H1 (cell line): ENCODE data around the gene A2ML1. TPM values are rescaled to one million over a fixed set of nuclear protein-coding genes. Genes with fewer than 3 reads are reported as not detected.
"Not testable (repeated sequence)": the region's sequence is repeated elsewhere in the genome, so short reads cannot be mapped to it uniquely, and the experiment has no call there.

Experiments used
- CTCF ChIA-PET: fragments of 300-600 bp; sonication (Branson Sonifier 250); formaldehyde crosslinking; loops from one replicate; lab custom pipeline; 2021; ENCODE audit not compliant: partially characterized antibody; lab: Charles Lee
- POLR2A ChIA-PET: fragments of 300-600 bp; sonication (Branson Sonifier 250); formaldehyde crosslinking; loops from one replicate; lab custom pipeline; 2021; ENCODE audit warnings: inconsistent platforms; ENCODE audit not compliant: partially characterized antibody; lab: Charles Lee
- DNase-seq, 2 experiments: peaks; one replicate each; pipeline versions ENCODE4 v3.0.0 to v3.0.0-alpha.2; 2010 to 2022; ENCODE audit warnings: low spot score in 2 of 2, low read depth in 1 of 2, mixed read lengths in 1 of 2
- FAIRE-seq: peaks from 2 replicates; lab custom pipeline; 2011; peaks lifted over from hg19 to GRCh38; lab: Jason Lieb, UNC
- H2AFZ ChIP-seq: 2 replicates; pipeline ENCODE4 v1.8.1; 2012; ENCODE audit warnings: low read length, inconsistent platforms
- H2AK5ac ChIP-seq: 2 replicates; pipeline ENCODE4 v1.6.1; 2013; ENCODE audit warnings: low read depth, low read length
- H2BK120ac ChIP-seq: replicated peaks from 2 replicates; pipeline ENCODE3; 2013; ENCODE audit warnings: low read depth, low read length, inconsistent platforms
- H2BK12ac ChIP-seq: 2 replicates; pipeline ENCODE4 v1.6.1; 2013; ENCODE audit warnings: low read depth, low read length
- H2BK15ac ChIP-seq: 2 replicates; pipeline ENCODE4 v1.6.1; 2013; ENCODE audit warnings: low read length
- H2BK20ac ChIP-seq: 2 replicates; pipeline ENCODE4 v1.6.1; 2013; ENCODE audit warnings: low read length
- H2BK5ac ChIP-seq: 2 replicates; pipeline ENCODE4 v1.6.1; 2013; ENCODE audit warnings: low read depth, low read length
- H3K14ac ChIP-seq: 2 replicates; pipeline ENCODE4 v1.6.1; 2013; ENCODE audit warnings: inconsistent platforms; ENCODE audit not compliant: insufficient read length
- H3K18ac ChIP-seq: 2 replicates; pipeline ENCODE4 v1.6.1; 2013; ENCODE audit warnings: low read length; ENCODE audit errors: extremely low read depth
- H3K23ac ChIP-seq: 2 replicates; pipeline ENCODE4 v1.6.1; 2013; ENCODE audit warnings: inconsistent platforms; ENCODE audit not compliant: insufficient read length
- H3K23me2 ChIP-seq: 2 replicates; pipeline ENCODE4 v1.6.1; 2013; ENCODE audit warnings: low read depth, low read length
- H3K27ac ChIP-seq: 2 replicates; pipeline ENCODE4 v1.6.1; 2011; ENCODE audit warnings: low read depth, low read length, inconsistent platforms
- H3K27me3 ChIP-seq, 4 experiments: replicated peaks in 1 of 4; 1 replicate in 1 of 4; 2 replicates in 3 of 4; pipeline versions ENCODE4 v1.6.1 to v1.8.1; 2011 to 2013; ENCODE audit warnings: low read length in 3 of 4, mild to moderate bottlenecking in 3 of 4, inconsistent platforms in 2 of 4, mixed read lengths in 2 of 4, moderate library complexity in 1 of 4; ENCODE audit not compliant: control insufficient read depth in 3 of 4, insufficient read depth in 3 of 4; ENCODE audit errors: extremely low read depth in 1 of 4
- H3K36me3 ChIP-seq, 4 experiments: 2 replicates each; pipeline versions ENCODE4 v1.6.1 to v1.8.1; 2011 to 2013; ENCODE audit warnings: mild to moderate bottlenecking in 4 of 4, low read length in 3 of 4, moderate library complexity in 2 of 4, control low read depth in 1 of 4, inconsistent platforms in 1 of 4; ENCODE audit not compliant: insufficient read depth in 4 of 4, control insufficient read depth in 2 of 4
- H3K4ac ChIP-seq: replicated peaks from 2 replicates; pipeline ENCODE3; 2013; ENCODE audit warnings: low read length, low read depth, mixed read lengths, inconsistent platforms; ENCODE audit not compliant: insufficient read length
- H3K4me1 ChIP-seq, 4 experiments: replicated peaks in 1 of 4; 1 replicate in 1 of 4; 2 replicates in 3 of 4; pipeline versions ENCODE4 v1.6.1 to v1.8.1; 2011 to 2013; ENCODE audit warnings: low read length in 3 of 4, inconsistent platforms in 2 of 4, mixed read lengths in 1 of 4; ENCODE audit not compliant: insufficient read depth in 4 of 4, control insufficient read depth in 3 of 4
- H3K4me2 ChIP-seq, 2 experiments: 2 replicates each; pipeline versions ENCODE4 v1.6.1 to v1.8.1; 2011 to 2013; ENCODE audit warnings: low read depth in 2 of 2, low read length in 2 of 2, control low read depth in 1 of 2, inconsistent platforms in 1 of 2, mild to moderate bottlenecking in 1 of 2; ENCODE audit not compliant: insufficient read depth in 1 of 2
- H3K4me3 ChIP-seq, 4 experiments: fragments of 200-600, 300-600 bp in 1 of 4; sonication (generic), shearing (Covaris generic), sonication (Bioruptor Twin) in 1 of 4; 2 replicates each; pipeline versions ENCODE4 v1.5.1 to v1.8.1; 2011 to 2016; ENCODE audit warnings: low read length in 4 of 4, low read depth in 3 of 4, control low read depth in 2 of 4, inconsistent platforms in 2 of 4, mild to moderate bottlenecking in 2 of 4, mixed read lengths in 1 of 4, moderate library complexity in 1 of 4; ENCODE audit not compliant: insufficient read depth in 2 of 4; ENCODE audit errors: extremely low read depth in 1 of 4
- H3K56ac ChIP-seq: replicated peaks from 2 replicates; pipeline ENCODE3; 2013; ENCODE audit warnings: low read depth, mild to moderate bottlenecking, mixed read lengths, low read length, inconsistent platforms; ENCODE audit not compliant: insufficient read length
- H3K79me1 ChIP-seq: 2 replicates; pipeline ENCODE4 v1.6.1; 2013; ENCODE audit warnings: low read depth, low read length, control low read depth
- H3K79me2 ChIP-seq, 2 experiments: 2 replicates each; pipeline versions ENCODE4 v1.6.1 to v1.8.1; 2012 to 2013; ENCODE audit warnings: low read length in 2 of 2, mild to moderate bottlenecking in 2 of 2, inconsistent platforms in 1 of 2; ENCODE audit not compliant: insufficient read depth in 2 of 2, control insufficient read depth in 1 of 2
- H3K9ac ChIP-seq, 4 experiments: replicated peaks in 1 of 4; 1 replicate in 1 of 4; 2 replicates in 3 of 4; pipeline versions ENCODE4 v1.6.1 to v1.8.1; 2011 to 2013; ENCODE audit warnings: low read depth in 3 of 4, low read length in 3 of 4, control low read depth in 2 of 4, mild to moderate bottlenecking in 2 of 4, moderate library complexity in 2 of 4, inconsistent platforms in 1 of 4; ENCODE audit errors: extremely low read depth in 1 of 4
- H3K9me3 ChIP-seq, 2 experiments: 2 replicates each; pipeline versions ENCODE4 v1.6.1 to v1.8.1; 2012 to 2013; ENCODE audit warnings: mild to moderate bottlenecking in 2 of 2, moderate library complexity in 2 of 2, control low read depth in 1 of 2, inconsistent platforms in 1 of 2, low read depth in 1 of 2, low read length in 1 of 2, mixed read lengths in 1 of 2; ENCODE audit not compliant: insufficient read depth in 2 of 2
- H4K20me1 ChIP-seq, 2 experiments: replicated peaks in 1 of 2; 2 replicates each; pipeline versions ENCODE3 to v1.8.1; 2011 to 2013; ENCODE audit warnings: inconsistent platforms in 2 of 2, low read length in 2 of 2, mild to moderate bottlenecking in 1 of 2; ENCODE audit not compliant: insufficient read depth in 2 of 2, control insufficient read depth in 1 of 2
- H4K5ac ChIP-seq: 2 replicates; pipeline ENCODE4 v1.6.1; 2013; ENCODE audit warnings: low read length, low read depth, mixed read lengths, inconsistent platforms; ENCODE audit not compliant: insufficient read length
- H4K8ac ChIP-seq: 2 replicates; pipeline ENCODE4 v1.8.0; 2013; ENCODE audit warnings: mild to moderate bottlenecking, moderate library complexity, low read length, inconsistent platforms; ENCODE audit not compliant: insufficient read depth; ENCODE audit errors: extremely low read depth
- H4K91ac ChIP-seq: replicated peaks from 2 replicates; pipeline ENCODE3; 2013; ENCODE audit warnings: low read length, mixed read lengths, inconsistent platforms; ENCODE audit not compliant: insufficient read length
- SIN3A ChIP-seq, 2 experiments: IDR thresholded peaks in 1 of 2; conservative IDR thresholded peaks in 1 of 2; 2 replicates each; pipeline ENCODE4 v1.6.1; 2011 to 2012; ENCODE audit warnings: low read length in 2 of 2, improper control_type of control experiment in 1 of 2, low read depth in 1 of 2, mild to moderate bottlenecking in 1 of 2
- TAF1 ChIP-seq: IDR thresholded peaks from 2 replicates; pipeline ENCODE4 v1.6.1; 2011; ENCODE audit warnings: mild to moderate bottlenecking, low read depth, low read length
- WGBS, 2 experiments: shearing (Covaris generic) in 1 of 2; methylation state at CpG; one replicate each; pipeline versions ENCODE4 v1.1.6 to v1.1.7; 2013 to 2015; ENCODE audit warnings: low lambda C conversion rate in 2 of 2, mixed read lengths in 2 of 2, inconsistent platforms in 1 of 2, low coverage in 1 of 2, missing lambda C conversion rate in 1 of 2; ENCODE audit not compliant: insufficient replicate concordance in 2 of 2, insufficient coverage in 1 of 2, insufficient read length in 1 of 2; ENCODE audit errors: extremely low coverage in 1 of 2, missing lambda C conversion rate in 1 of 2; 5-methylcytosine and 5-hydroxymethylcytosine counted together
- polyA plus RNA-seq, 7 experiments: library from polyadenylated mRNA; depleted of rRNA in 3 of 7; stranded (reverse) in 5 of 7; unstranded in 2 of 7; fragments of >200 nt in 5 of 7; fragments of 200-250 nt in 2 of 7; gene quantifications; 1 replicate in 5 of 7; 2 replicates in 1 of 7; 4 replicates in 1 of 7; pipeline versions ENCODE4 v1.2.1 to v1.2.3, GENCODE V29; 2011 to 2013; ENCODE audit warnings: missing spikeins in 2 of 7, mixed read lengths in 2 of 7
- total RNA-seq: library from RNA; stranded (reverse); fragmentation: NEBNext Ultra II Directional; extraction: Animal tissue kit (Norgen Biotek cat#: 25700); gene quantifications from 2 replicates; pipeline ENCODE4 v1.2.1, GENCODE V29; 2021

A2ML1 gene
- total and polyA plus RNA-seq, 2 of the 8 experiments (the other 6 are each of a cell fraction or from before 2014, with no cell fraction given), result 10.2 to 10.3 TPM

GRCh38 chr12:8788706-8789105 is 33.7 kb upstream of the A2ML1 start:
- not testable (repeated sequence) for H3K56ac ChIP-seq, H3K4me1 ChIP-seq, H4K91ac ChIP-seq, H3K14ac ChIP-seq, H2AK5ac ChIP-seq, FAIRE-seq, H3K27ac ChIP-seq, H2BK12ac ChIP-seq, H3K27me3 ChIP-seq, H2AFZ ChIP-seq, H3K23ac ChIP-seq, H4K20me1 ChIP-seq, H2BK5ac ChIP-seq, H2BK20ac ChIP-seq, H3K79me1 ChIP-seq, H3K4ac ChIP-seq, H4K8ac ChIP-seq, H2BK15ac ChIP-seq, H3K23me2 ChIP-seq, H2BK120ac ChIP-seq
- Histone ChIP-seq H3K4me2 (peak overlapping the region; percentile 52 to 71; a peak in 3 of 4 replicates), H3K9me3 (peaks cover 15 to 22% of the 10 kb centered on the region in 2 experiments), H3K9ac (peak overlapping the region; percentile 38 to 86 (median 71)), H3K4me3 (peak overlapping the region; percentile 66 to 90 (median 86)), H4K5ac (peak overlapping the region; percentile 6), H3K36me3 (peaks cover 3 to 40% (median 22%) of the 10 kb centered on the region in 4 experiments; a peak in 7 of 8 replicates), H3K18ac (peak overlapping the region; percentile 83), H3K79me2 (peaks cover 0 to 31% of the 10 kb centered on the region in 2 experiments; a peak in 3 of 4 replicates)
- POLR2A ChIA-PET, result interaction anchor here (0.7 to 1.7 kb wide), 10 partner anchors 8 to 125 kb away, joined by 3 to 6 read pairs (median 3); partner anchors contain the start of gene PHC1
- peak; percentile 26; the same call in 1 of the 2 replicates for TF ChIP-seq TAF1
- 0 out of 4 replicates have a peak, but pooled peaks of 1 of the 2 experiments have one; percentile 31 for TF ChIP-seq SIN3A (conservative IDR thresholded peaks at IDR 0.05 in 1 of 2, IDR thresholded peaks at IDR 0.05 in 1 of 2; ENCODE audit: low read depth in 1 of 2, low read length in 2 of 2)
- DNase-seq, result peak in 1 of 2 experiments; percentile 50
- CTCF ChIA-PET, result interaction anchor here (1.0 to 1.4 kb wide), 5 partner anchors 9 to 132 kb away, joined by 3 to 4 read pairs (median 3); no protein-coding TSS in a partner anchor
- WGBS, 2 experiments, result 4% methylated on average over 13 of the region's 13 CpGs; no CpG with 5 or more reads in 1 of the 2 experiments
